ENCODE data around the gene NR3C2. TPM values are rescaled to one million over a fixed set of nuclear protein-coding genes. Genes with fewer than 3 reads are reported as not detected.

The NR3C2 gene
- total RNA-seq, 1 donor from 2014 or later, result 16.7 TPM

- H3K36me3 ChIP-seq (ENCODE audit: control insufficient read depth in 3 of 3, insufficient read depth in 3 of 3, low read length in 3 of 3), result no peaks in the 10 kb centered on the region
- peaks cover 0 to 4% (median 4%) of the 10 kb centered on the region in 3 donors for H3K4me1 ChIP-seq (ENCODE audit: control insufficient read depth in 3 of 3, insufficient read depth in 3 of 3, low read length in 3 of 3)
- no peak overlapping the region for H3K27ac ChIP-seq (ENCODE audit: low read depth, low read length)
- H3K9me3 ChIP-seq (ENCODE audit: control insufficient read depth in 3 of 3, low read length in 3 of 3), result no peaks in the 10 kb centered on the region
- peak overlapping the region; percentile 47 to 65 (median 60) for H3K4me3 ChIP-seq (ENCODE audit: low read length in 3 of 3)
- H3K9ac ChIP-seq (ENCODE audit: low read depth in 1 of 3, low read length in 3 of 3), result peak overlapping the region in 2 of 3 donors; percentile 18 to 65
- H3K27me3 ChIP-seq (ENCODE audit: control insufficient read depth in 3 of 3, insufficient read depth in 3 of 3, low read length in 3 of 3), result no peaks in the 10 kb centered on the region
These were observed 66.1 kb downstream of the NR3C2 start for GRCh38 chr4:148376151-148376550.

GRCh38 chr4:148375584-148375983 is 66.6 kb downstream of the NR3C2 start:
- peak overlapping the region in 1 of 3 donors; percentile 65 for H3K4me3 ChIP-seq (ENCODE audit: low read length in 3 of 3)

GRCh38 chr4:148373093-148373492 is 69.1 kb downstream of the NR3C2 start:
- no peak overlapping the region for H3K27ac ChIP-seq (ENCODE audit: low read depth, low read length)
- H3K4me3 ChIP-seq (ENCODE audit: low read length in 3 of 3), result no peak overlapping the region

More at GRCh38 chr4:148375584-148375983, 66.6 kb downstream of the NR3C2 start:
- Histone ChIP-seq H3K27me3 (ENCODE audit: control insufficient read depth in 3 of 3, insufficient read depth in 3 of 3, low read length in 3 of 3) (no peaks in the 10 kb centered on the region), H3K9ac (ENCODE audit: low read depth in 1 of 3, low read length in 3 of 3) (peak overlapping the region in 1 of 3 donors; percentile 65), H3K9me3 (ENCODE audit: control insufficient read depth in 3 of 3, low read length in 3 of 3) (no peaks in the 10 kb centered on the region), H3K27ac (ENCODE audit: low read depth, low read length) (no peak overlapping the region), H3K36me3 (ENCODE audit: control insufficient read depth in 3 of 3, insufficient read depth in 3 of 3, low read length in 3 of 3) (no peaks in the 10 kb centered on the region), H3K4me1 (ENCODE audit: control insufficient read depth in 3 of 3, insufficient read depth in 3 of 3, low read length in 3 of 3) (peaks cover 0 to 4% (median 4%) of the 10 kb centered on the region in 3 donors)

GRCh38 chr4:148369919-148370318 is 72.3 kb downstream of the NR3C2 start:
- Histone ChIP-seq H3K9ac (ENCODE audit: low read depth in 1 of 3, low read length in 3 of 3) (no peak overlapping the region), H3K4me1 (ENCODE audit: control insufficient read depth in 3 of 3, insufficient read depth in 3 of 3, low read length in 3 of 3) (peaks cover 0 to 13% (median 4%) of the 10 kb centered on the region in 3 donors), H3K27ac (ENCODE audit: low read depth, low read length) (no peak overlapping the region), H3K9me3 (ENCODE audit: control insufficient read depth in 3 of 3, low read length in 3 of 3) (no peaks in the 10 kb centered on the region), H3K27me3 (ENCODE audit: control insufficient read depth in 3 of 3, insufficient read depth in 3 of 3, low read length in 3 of 3) (no peaks in the 10 kb centered on the region), H3K36me3 (ENCODE audit: control insufficient read depth in 3 of 3, insufficient read depth in 3 of 3, low read length in 3 of 3) (no peaks in the 10 kb centered on the region), H3K4me3 (ENCODE audit: low read length in 3 of 3) (peak overlapping the region in 1 of 3 donors; percentile 23)

More at GRCh38 chr4:148373093-148373492, 69.1 kb downstream of the NR3C2 start:
- Histone ChIP-seq H3K27me3 (ENCODE audit: control insufficient read depth in 3 of 3, insufficient read depth in 3 of 3, low read length in 3 of 3) (no peaks in the 10 kb centered on the region), H3K4me1 (ENCODE audit: control insufficient read depth in 3 of 3, insufficient read depth in 3 of 3, low read length in 3 of 3) (peaks cover 0 to 9% (median 4%) of the 10 kb centered on the region in 3 donors), H3K9me3 (ENCODE audit: control insufficient read depth in 3 of 3, low read length in 3 of 3) (no peaks in the 10 kb centered on the region), H3K36me3 (ENCODE audit: control insufficient read depth in 3 of 3, insufficient read depth in 3 of 3, low read length in 3 of 3) (no peaks in the 10 kb centered on the region), H3K9ac (ENCODE audit: low read depth in 1 of 3, low read length in 3 of 3) (no peak overlapping the region)

GRCh38 chr4:148367756-148368155 is 74.5 kb downstream of the NR3C2 start:
- H3K27me3 ChIP-seq (ENCODE audit: control insufficient read depth in 3 of 3, insufficient read depth in 3 of 3, low read length in 3 of 3), result no peaks in the 10 kb centered on the region
- H3K27ac ChIP-seq (ENCODE audit: low read depth, low read length), result no peak overlapping the region
- peaks cover 0 to 9% (median 4%) of the 10 kb centered on the region in 3 donors for H3K4me1 ChIP-seq (ENCODE audit: control insufficient read depth in 3 of 3, insufficient read depth in 3 of 3, low read length in 3 of 3)
- H3K36me3 ChIP-seq (ENCODE audit: control insufficient read depth in 3 of 3, insufficient read depth in 3 of 3, low read length in 3 of 3), result no peaks in the 10 kb centered on the region
- H3K9ac ChIP-seq (ENCODE audit: low read depth in 1 of 3, low read length in 3 of 3), result no peak overlapping the region
- H3K9me3 ChIP-seq (ENCODE audit: control insufficient read depth in 3 of 3, low read length in 3 of 3), result no peaks in the 10 kb centered on the region
- no peak overlapping the region for H3K4me3 ChIP-seq (ENCODE audit: low read length in 3 of 3)

GRCh38 chr4:148366251-148366650 is 76.0 kb downstream of the NR3C2 start:
- Histone ChIP-seq H3K9ac (ENCODE audit: low read depth in 1 of 3, low read length in 3 of 3) (no peak overlapping the region), H3K9me3 (ENCODE audit: control insufficient read depth in 3 of 3, low read length in 3 of 3) (no peaks in the 10 kb centered on the region), H3K27ac (ENCODE audit: low read depth, low read length) (no peak overlapping the region), H3K36me3 (ENCODE audit: control insufficient read depth in 3 of 3, insufficient read depth in 3 of 3, low read length in 3 of 3) (no peaks in the 10 kb centered on the region), H3K27me3 (ENCODE audit: control insufficient read depth in 3 of 3, insufficient read depth in 3 of 3, low read length in 3 of 3) (no peaks in the 10 kb centered on the region), H3K4me3 (ENCODE audit: low read length in 3 of 3) (no peak overlapping the region), H3K4me1 (ENCODE audit: control insufficient read depth in 3 of 3, insufficient read depth in 3 of 3, low read length in 3 of 3) (peaks cover 0 to 9% (median 4%) of the 10 kb centered on the region in 3 donors)

- Histone ChIP-seq H3K4me3 (ENCODE audit: low read length in 3 of 3) (no peak overlapping the region), H3K9ac (ENCODE audit: low read depth in 1 of 3, low read length in 3 of 3) (no peak overlapping the region), H3K36me3 (ENCODE audit: control insufficient read depth in 3 of 3, insufficient read depth in 3 of 3, low read length in 3 of 3) (no peaks in the 10 kb centered on the region), H3K27me3 (ENCODE audit: control insufficient read depth in 3 of 3, insufficient read depth in 3 of 3, low read length in 3 of 3) (no peaks in the 10 kb centered on the region), H3K9me3 (ENCODE audit: control insufficient read depth in 3 of 3, low read length in 3 of 3) (no peaks in the 10 kb centered on the region), H3K27ac (ENCODE audit: low read depth, low read length) (no peak overlapping the region), H3K4me1 (ENCODE audit: control insufficient read depth in 3 of 3, insufficient read depth in 3 of 3, low read length in 3 of 3) (peaks cover 0 to 4% (median 4%) of the 10 kb centered on the region in 3 donors)
These were observed 77.7 kb downstream of the NR3C2 start for GRCh38 chr4:148364525-148364924.

GRCh38 chr4:148359769-148360168 is 82.4 kb downstream of the NR3C2 start:
- H3K4me1 ChIP-seq (ENCODE audit: control insufficient read depth in 3 of 3, insufficient read depth in 3 of 3, low read length in 3 of 3), result peaks cover 0 to 4% (median 0%) of the 10 kb centered on the region in 3 donors
- no peak overlapping the region for H3K4me3 ChIP-seq (ENCODE audit: low read length in 3 of 3)
- no peak overlapping the region for H3K27ac ChIP-seq (ENCODE audit: low read depth, low read length)
- H3K27me3 ChIP-seq (ENCODE audit: control insufficient read depth in 3 of 3, insufficient read depth in 3 of 3, low read length in 3 of 3), result no peaks in the 10 kb centered on the region
- no peak overlapping the region for H3K9ac ChIP-seq (ENCODE audit: low read depth in 1 of 3, low read length in 3 of 3)
- H3K9me3 ChIP-seq (ENCODE audit: control insufficient read depth in 3 of 3, low read length in 3 of 3), result no peaks in the 10 kb centered on the region
- no peaks in the 10 kb centered on the region for H3K36me3 ChIP-seq (ENCODE audit: control insufficient read depth in 3 of 3, insufficient read depth in 3 of 3, low read length in 3 of 3)

- H3K4me1 ChIP-seq (ENCODE audit: control insufficient read depth in 3 of 3, insufficient read depth in 3 of 3, low read length in 3 of 3), result peaks cover 0 to 4% (median 0%) of the 10 kb centered on the region in 3 donors
- H3K9ac ChIP-seq (ENCODE audit: low read depth in 1 of 3, low read length in 3 of 3), result no peak overlapping the region
- no peak overlapping the region for H3K4me3 ChIP-seq (ENCODE audit: low read length in 3 of 3)
- H3K9me3 ChIP-seq (ENCODE audit: control insufficient read depth in 3 of 3, low read length in 3 of 3), result no peaks in the 10 kb centered on the region
- H3K36me3 ChIP-seq (ENCODE audit: control insufficient read depth in 3 of 3, insufficient read depth in 3 of 3, low read length in 3 of 3), result no peaks in the 10 kb centered on the region
- no peak overlapping the region for H3K27ac ChIP-seq (ENCODE audit: low read depth, low read length)
- H3K27me3 ChIP-seq (ENCODE audit: control insufficient read depth in 3 of 3, insufficient read depth in 3 of 3, low read length in 3 of 3), result no peaks in the 10 kb centered on the region
These were observed 86.6 kb downstream of the NR3C2 start for GRCh38 chr4:148355442-148356123.

GRCh38 chr4:148354186-148354585 is 88.0 kb downstream of the NR3C2 start:
- Histone ChIP-seq H3K4me1 (ENCODE audit: control insufficient read depth in 3 of 3, insufficient read depth in 3 of 3, low read length in 3 of 3) (peaks cover 0 to 4% (median 0%) of the 10 kb centered on the region in 3 donors), H3K27ac (ENCODE audit: low read depth, low read length) (no peak overlapping the region), H3K36me3 (ENCODE audit: control insufficient read depth in 3 of 3, insufficient read depth in 3 of 3, low read length in 3 of 3) (no peaks in the 10 kb centered on the region), H3K4me3 (ENCODE audit: low read length in 3 of 3) (no peak overlapping the region), H3K9me3 (ENCODE audit: control insufficient read depth in 3 of 3, low read length in 3 of 3) (no peaks in the 10 kb centered on the region), H3K27me3 (ENCODE audit: control insufficient read depth in 3 of 3, insufficient read depth in 3 of 3, low read length in 3 of 3) (no peaks in the 10 kb centered on the region), H3K9ac (ENCODE audit: low read depth in 1 of 3, low read length in 3 of 3) (no peak overlapping the region)

All from skeletal muscle tissue (tissue), 4 donors.